HG03439 (cell line): ENCODE measurements around the gene MPRIP.
"Not testable (repeated sequence)": the region's sequence is repeated elsewhere in the genome, so short reads cannot be mapped to it uniquely, and the experiment has no call there.

Experiments used
- ATAC-seq: cut with Tn5 transposase; IDR thresholded peaks from one replicate; pipeline ENCODE4 v1.9.1; 2021; ENCODE audit warnings: mild to moderate bottlenecking, moderate library complexity; ENCODE audit not compliant: unreplicated experiment

The MPRIP gene

DNA sequence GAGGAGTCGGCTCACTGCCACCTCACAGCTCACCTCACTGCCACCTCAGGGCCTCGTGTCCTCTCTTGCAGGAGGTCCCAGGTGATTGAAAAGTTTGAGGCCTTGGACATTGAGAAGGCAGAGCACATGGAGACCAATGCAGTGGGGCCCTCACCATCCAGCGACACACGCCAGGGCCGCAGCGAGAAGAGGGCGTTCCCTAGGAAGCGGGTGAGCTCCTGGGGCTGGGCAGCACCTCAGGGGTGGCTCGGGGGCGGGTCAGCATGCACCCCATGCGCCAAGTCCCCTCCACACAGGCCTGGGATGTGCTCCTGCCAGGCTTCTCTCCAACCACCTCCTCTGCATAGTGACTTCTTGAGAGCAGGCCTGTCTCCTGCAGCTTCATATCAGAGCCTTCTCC, 100.3 kb downstream of the MPRIP start:
- no peak for ATAC-seq

GRCh38 chr17:17143501-17143900, 101.2 kb downstream of the MPRIP start:
- no peak for ATAC-seq

DNA sequence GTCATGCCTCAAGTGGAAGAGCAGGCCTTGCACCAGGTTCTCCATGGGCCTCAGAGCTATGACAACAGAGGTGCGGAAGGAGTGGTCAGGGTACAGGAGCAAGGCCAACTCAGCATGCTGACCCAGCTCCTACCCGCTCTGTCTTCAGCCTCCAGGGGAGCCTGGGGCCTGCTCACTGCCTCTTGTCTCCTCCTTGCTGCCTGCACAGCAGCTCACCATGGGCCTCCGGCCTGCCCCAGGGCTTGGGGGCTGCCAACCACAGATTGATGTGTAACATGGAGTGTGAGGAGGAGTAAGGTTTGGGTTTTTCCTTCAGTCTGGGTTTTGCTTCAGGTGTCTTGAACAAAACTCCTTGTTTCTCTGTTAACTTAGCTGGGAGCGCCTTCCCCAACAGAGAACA, 101.8 kb downstream of the MPRIP start:
- no peak for ATAC-seq

- no peak for ATAC-seq
These were observed 102.8 kb downstream of the MPRIP start for GRCh38 chr17:17144916-17145665.

DNA sequence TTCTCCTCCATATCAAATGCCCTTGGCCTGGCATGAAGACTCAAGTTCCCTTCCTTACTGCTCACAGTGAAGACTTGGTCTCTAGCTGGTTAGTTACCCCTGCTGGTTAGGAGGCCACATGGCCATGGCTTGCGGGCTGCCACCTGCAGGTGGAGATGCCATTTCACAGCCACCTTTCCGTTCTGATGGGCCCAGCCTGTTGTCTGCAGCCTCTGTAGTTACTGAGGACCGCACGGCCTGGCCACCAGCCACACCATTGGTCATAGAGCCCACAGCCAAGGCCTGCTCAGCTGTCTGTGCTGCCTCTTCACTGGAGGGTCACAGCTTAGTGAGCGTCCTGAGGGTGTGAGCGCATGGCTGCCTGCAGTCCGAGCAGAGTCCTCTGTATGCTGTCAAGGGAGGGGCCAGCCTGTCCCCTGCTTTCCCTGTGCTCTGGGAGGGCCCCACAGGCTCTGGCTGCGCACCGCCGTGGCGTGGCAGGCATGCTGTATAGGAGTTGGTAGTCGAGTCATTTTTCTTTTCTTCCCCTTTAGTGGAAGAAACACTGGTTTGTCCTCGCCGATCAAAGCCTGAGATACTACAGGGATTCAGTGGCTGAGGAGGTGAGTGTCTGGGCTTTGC, 104.6 kb downstream of the MPRIP start:
- no peak for ATAC-seq

GRCh38 chr17:17147821-17148220, 105.6 kb downstream of the MPRIP start:
- ATAC-seq, result no peak

- ATAC-seq, result no peak
These were observed 107.5 kb downstream of the MPRIP start for GRCh38 chr17:17149520-17150447.

GRCh38 chr17:17150448-17150800, 108.2 kb downstream of the MPRIP start:
- ATAC-seq, result no peak

GRCh38 chr17:17151055-17151454, 108.8 kb downstream of the MPRIP start:
- no peak for ATAC-seq

DNA sequence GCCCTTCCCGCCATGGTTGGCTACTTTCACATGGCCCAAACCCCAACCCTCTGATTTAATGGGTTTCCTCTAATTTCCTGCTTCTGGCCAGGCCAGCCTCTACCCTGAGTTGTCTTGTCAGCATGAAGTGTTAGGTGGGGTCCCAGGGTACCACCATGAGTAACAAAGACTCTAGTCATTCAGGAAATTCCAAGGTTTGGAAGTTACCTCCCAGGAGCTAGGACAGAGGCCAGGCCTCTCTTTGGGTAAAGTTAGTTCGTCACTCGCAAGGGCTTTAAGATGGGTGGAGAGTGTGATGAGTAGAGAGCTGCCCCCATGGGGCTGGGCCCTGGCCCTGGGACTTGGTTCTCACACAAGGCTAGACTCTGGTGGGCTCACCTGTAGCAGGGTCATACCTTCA, 109.3 kb downstream of the MPRIP start:
- ATAC-seq, result no peak

GRCh38 chr17:17151962-17152361, 109.7 kb downstream of the MPRIP start:
- ATAC-seq, result no peak

DNA sequence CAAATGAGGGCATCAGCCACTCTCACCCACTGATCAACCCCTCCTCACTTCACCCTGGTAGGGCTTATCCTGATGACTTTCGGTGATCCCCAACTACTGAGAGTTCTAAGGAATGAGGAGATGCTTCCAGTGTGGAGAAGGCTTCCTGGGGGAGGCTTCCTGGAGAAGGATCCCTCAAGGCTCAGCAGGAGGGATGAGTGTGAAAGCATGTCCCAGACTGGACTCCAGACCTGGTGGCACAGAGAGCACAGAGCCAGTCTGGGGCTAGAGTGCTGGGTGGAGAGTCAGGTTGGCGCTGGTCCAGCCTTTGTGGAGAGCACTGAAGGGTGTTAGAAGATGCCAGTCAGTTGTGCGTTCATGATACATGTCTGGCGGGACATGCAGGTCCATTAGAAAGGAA, 110.1 kb downstream of the MPRIP start:
- no peak for ATAC-seq

DNA sequence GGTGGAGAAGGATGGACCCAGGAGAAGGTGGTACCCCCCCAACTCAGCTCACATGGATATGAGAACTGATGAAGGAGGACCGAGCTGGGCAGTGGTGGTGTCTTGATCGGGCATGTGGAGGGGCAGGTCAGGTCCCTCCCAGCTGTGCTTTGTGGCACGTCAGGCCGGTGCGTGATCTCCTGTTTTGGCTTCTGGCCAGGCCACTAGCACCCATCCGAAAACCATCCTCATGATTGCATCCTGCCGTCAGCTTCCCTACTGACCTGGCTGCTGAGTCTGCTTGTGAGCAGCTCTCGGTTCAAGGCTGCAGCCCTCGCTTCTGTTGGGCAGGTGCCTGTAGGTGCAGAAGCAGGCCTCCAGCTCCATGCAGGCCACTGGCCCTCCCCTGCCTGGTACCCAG, 110.8 kb downstream of the MPRIP start:
- ATAC-seq, result no peak

DNA sequence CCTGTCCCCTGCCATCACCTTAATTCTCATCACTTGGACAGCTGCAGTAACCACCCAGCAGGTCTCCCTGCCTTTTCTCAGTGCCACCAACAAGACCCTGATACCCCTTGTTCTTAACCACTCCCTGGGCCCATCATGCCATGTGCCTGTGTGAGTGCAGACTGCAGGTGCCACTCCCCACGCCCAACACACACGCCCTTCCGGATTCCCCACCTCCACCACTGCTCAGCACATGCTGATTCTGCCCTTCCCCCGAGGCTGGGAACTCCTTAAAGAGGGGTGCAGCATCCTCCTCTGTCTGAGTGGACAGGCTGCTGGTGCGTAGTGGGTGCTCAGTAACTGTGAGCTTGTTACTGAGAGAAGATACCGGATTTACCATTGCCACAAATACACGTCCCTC, 111.5 kb downstream of the MPRIP start:
- ATAC-seq, result no peak

GRCh38 chr17:17154556-17154955, 112.3 kb downstream of the MPRIP start:
- no peak for ATAC-seq

DNA sequence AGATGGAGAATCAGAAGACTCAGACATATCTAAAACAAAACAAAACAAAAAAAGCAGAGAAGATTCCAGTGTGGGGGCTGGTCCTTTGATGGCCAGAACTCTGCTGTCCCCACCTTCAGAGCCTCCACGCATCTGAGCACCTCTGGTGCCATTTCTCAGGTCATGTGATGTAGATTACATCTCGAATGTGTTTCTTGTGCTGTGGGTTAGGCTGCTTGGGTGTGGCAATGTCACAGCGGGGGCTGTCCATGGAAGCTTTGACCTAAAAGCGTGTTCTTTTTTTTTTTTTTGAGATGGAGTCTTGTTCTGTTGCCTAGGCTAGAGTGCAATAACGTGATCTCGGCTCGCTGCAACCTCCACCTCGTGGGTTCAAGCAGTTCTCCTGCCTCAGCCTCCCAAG, 112.7 kb downstream of the MPRIP start:
- no peak for ATAC-seq

DNA sequence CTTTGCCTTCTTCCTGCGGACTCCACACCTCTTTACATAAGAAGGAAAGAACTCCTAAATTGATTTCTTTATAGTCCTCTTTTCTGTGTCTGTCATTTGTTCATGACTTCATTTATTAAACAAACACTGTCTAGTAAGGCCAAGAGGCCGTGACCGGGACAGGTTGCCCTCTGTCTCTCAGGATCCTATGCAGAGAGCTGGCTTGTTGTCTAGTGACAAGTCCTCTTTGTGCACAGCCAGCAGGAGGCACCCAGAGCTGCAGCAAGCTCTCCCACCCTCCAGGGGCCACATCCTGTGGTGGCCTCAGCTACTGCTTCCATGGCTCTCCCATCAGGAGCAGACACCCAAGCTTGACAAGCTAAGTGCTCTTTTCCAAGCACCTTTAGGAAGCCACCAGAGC, 113.3 kb downstream of the MPRIP start:
- no peak for ATAC-seq

- no peak for ATAC-seq
These were observed 113.8 kb downstream of the MPRIP start for GRCh38 chr17:17156107-17156506.

DNA sequence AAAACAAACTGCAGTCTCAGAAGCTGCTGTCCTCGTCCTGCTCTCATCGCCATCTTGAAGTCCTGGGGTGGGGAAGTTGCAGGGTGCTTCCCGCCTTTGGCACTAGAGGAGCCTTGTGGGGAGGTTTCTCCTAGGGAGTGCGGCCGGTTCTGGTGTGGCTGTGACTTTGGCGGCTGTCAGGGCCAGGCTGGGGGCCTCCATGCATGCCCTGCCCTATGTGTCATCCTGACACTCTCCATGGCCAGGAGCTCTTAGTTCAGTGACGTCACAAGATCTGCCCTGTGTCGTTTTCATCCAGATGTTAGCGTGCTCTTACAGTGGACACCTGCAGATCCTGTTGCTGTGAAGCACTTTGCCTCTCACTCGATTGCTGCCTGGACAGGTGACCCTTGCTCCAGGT, 114.3 kb downstream of the MPRIP start:
- ATAC-seq, result no peak

- no peak for ATAC-seq
These were observed 114.8 kb downstream of the MPRIP start for GRCh38 chr17:17157041-17157440.

DNA sequence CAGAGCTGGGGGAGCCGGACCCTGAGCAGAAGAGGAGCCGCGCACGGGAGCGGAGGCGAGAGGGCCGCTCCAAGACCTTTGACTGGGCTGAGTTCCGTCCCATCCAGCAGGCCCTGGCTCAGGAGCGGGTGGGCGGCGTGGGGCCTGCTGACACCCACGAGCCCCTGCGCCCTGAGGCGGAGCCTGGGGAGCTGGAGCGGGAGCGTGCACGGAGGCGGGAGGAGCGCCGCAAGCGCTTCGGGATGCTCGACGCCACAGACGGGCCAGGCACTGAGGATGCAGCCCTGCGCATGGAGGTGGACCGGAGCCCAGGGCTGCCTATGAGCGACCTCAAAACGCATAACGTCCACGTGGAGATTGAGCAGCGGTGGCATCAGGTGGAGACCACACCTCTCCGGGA, 116.2 kb downstream of the MPRIP start:
- not testable (repeated sequence) for ATAC-seq

DNA sequence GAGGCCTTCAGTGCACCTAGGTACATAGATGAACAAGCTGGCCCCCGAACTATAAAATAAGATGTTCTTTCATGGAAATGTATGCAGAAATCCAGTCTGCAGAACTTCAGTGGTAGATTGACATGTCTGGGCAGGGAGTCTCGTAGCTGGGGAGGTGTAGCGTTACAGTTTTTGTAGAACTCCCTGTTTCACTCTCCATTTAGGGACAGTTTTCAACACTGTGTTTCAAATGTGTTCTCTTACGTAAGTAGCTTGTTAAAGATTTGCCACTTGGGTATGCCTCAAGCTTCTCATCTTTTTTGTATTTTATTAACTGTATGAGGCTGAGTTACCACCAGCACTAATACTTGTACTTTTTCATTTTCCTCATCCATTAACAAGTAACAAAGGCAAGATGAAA, 117.3 kb downstream of the MPRIP start:
- ATAC-seq, result no peak
